H1 (cell line): ENCODE results near the gene TOR1A. TPM values are rescaled to one million over a fixed set of nuclear protein-coding genes. Genes with fewer than 3 reads are reported as not detected.
A peak's percentile ranks its signal among the peaks of the same experiment; 100 is the strongest.

Source experiments
- CTCF ChIA-PET: fragments of 300-600 bp; sonication (Branson Sonifier 250); formaldehyde crosslinking; loops from one replicate; lab custom pipeline; 2021; ENCODE audit not compliant: partially characterized antibody; lab: Charles Lee
- POLR2A ChIA-PET: fragments of 300-600 bp; sonication (Branson Sonifier 250); formaldehyde crosslinking; loops from one replicate; lab custom pipeline; 2021; ENCODE audit warnings: inconsistent platforms; ENCODE audit not compliant: partially characterized antibody; lab: Charles Lee
- DNase-seq, 2 experiments: peaks; one replicate each; pipeline versions ENCODE4 v3.0.0 to v3.0.0-alpha.2; 2010 to 2022; ENCODE audit warnings: low spot score in 2 of 2, low read depth in 1 of 2, mixed read lengths in 1 of 2
- FAIRE-seq: peaks from 2 replicates; lab custom pipeline; 2011; peaks lifted over from hg19 to GRCh38; lab: Jason Lieb, UNC
- H2AFZ ChIP-seq: 2 replicates; pipeline ENCODE4 v1.8.1; 2012; ENCODE audit warnings: low read length, inconsistent platforms
- H2AK5ac ChIP-seq: 2 replicates; pipeline ENCODE4 v1.6.1; 2013; ENCODE audit warnings: low read depth, low read length
- H2BK120ac ChIP-seq: replicated peaks from 2 replicates; pipeline ENCODE3; 2013; ENCODE audit warnings: low read depth, low read length, inconsistent platforms
- H2BK12ac ChIP-seq: 2 replicates; pipeline ENCODE4 v1.6.1; 2013; ENCODE audit warnings: low read depth, low read length
- H2BK15ac ChIP-seq: 2 replicates; pipeline ENCODE4 v1.6.1; 2013; ENCODE audit warnings: low read length
- H2BK20ac ChIP-seq: 2 replicates; pipeline ENCODE4 v1.6.1; 2013; ENCODE audit warnings: low read length
- H2BK5ac ChIP-seq: 2 replicates; pipeline ENCODE4 v1.6.1; 2013; ENCODE audit warnings: low read depth, low read length
- H3K14ac ChIP-seq: 2 replicates; pipeline ENCODE4 v1.6.1; 2013; ENCODE audit warnings: inconsistent platforms; ENCODE audit not compliant: insufficient read length
- H3K18ac ChIP-seq: 2 replicates; pipeline ENCODE4 v1.6.1; 2013; ENCODE audit warnings: low read length; ENCODE audit errors: extremely low read depth
- H3K23ac ChIP-seq: 2 replicates; pipeline ENCODE4 v1.6.1; 2013; ENCODE audit warnings: inconsistent platforms; ENCODE audit not compliant: insufficient read length
- H3K23me2 ChIP-seq: 2 replicates; pipeline ENCODE4 v1.6.1; 2013; ENCODE audit warnings: low read depth, low read length
- H3K27ac ChIP-seq: 2 replicates; pipeline ENCODE4 v1.6.1; 2011; ENCODE audit warnings: low read depth, low read length, inconsistent platforms
- H3K27me3 ChIP-seq, 4 experiments: replicated peaks in 1 of 4; 1 replicate in 1 of 4; 2 replicates in 3 of 4; pipeline versions ENCODE4 v1.6.1 to v1.8.1; 2011 to 2013; ENCODE audit warnings: low read length in 3 of 4, mild to moderate bottlenecking in 3 of 4, inconsistent platforms in 2 of 4, mixed read lengths in 2 of 4, moderate library complexity in 1 of 4; ENCODE audit not compliant: control insufficient read depth in 3 of 4, insufficient read depth in 3 of 4; ENCODE audit errors: extremely low read depth in 1 of 4
- H3K36me3 ChIP-seq, 4 experiments: 2 replicates each; pipeline versions ENCODE4 v1.6.1 to v1.8.1; 2011 to 2013; ENCODE audit warnings: mild to moderate bottlenecking in 4 of 4, low read length in 3 of 4, moderate library complexity in 2 of 4, control low read depth in 1 of 4, inconsistent platforms in 1 of 4; ENCODE audit not compliant: insufficient read depth in 4 of 4, control insufficient read depth in 2 of 4
- H3K4ac ChIP-seq: replicated peaks from 2 replicates; pipeline ENCODE3; 2013; ENCODE audit warnings: low read length, low read depth, mixed read lengths, inconsistent platforms; ENCODE audit not compliant: insufficient read length
- H3K4me1 ChIP-seq, 4 experiments: replicated peaks in 1 of 4; 1 replicate in 1 of 4; 2 replicates in 3 of 4; pipeline versions ENCODE4 v1.6.1 to v1.8.1; 2011 to 2013; ENCODE audit warnings: low read length in 3 of 4, inconsistent platforms in 2 of 4, mixed read lengths in 1 of 4; ENCODE audit not compliant: insufficient read depth in 4 of 4, control insufficient read depth in 3 of 4
- H3K4me2 ChIP-seq, 2 experiments: 2 replicates each; pipeline versions ENCODE4 v1.6.1 to v1.8.1; 2011 to 2013; ENCODE audit warnings: low read depth in 2 of 2, low read length in 2 of 2, control low read depth in 1 of 2, inconsistent platforms in 1 of 2, mild to moderate bottlenecking in 1 of 2; ENCODE audit not compliant: insufficient read depth in 1 of 2
- H3K4me3 ChIP-seq, 4 experiments: fragments of 200-600, 300-600 bp in 1 of 4; sonication (generic), shearing (Covaris generic), sonication (Bioruptor Twin) in 1 of 4; 2 replicates each; pipeline versions ENCODE4 v1.5.1 to v1.8.1; 2011 to 2016; ENCODE audit warnings: low read length in 4 of 4, low read depth in 3 of 4, control low read depth in 2 of 4, inconsistent platforms in 2 of 4, mild to moderate bottlenecking in 2 of 4, mixed read lengths in 1 of 4, moderate library complexity in 1 of 4; ENCODE audit not compliant: insufficient read depth in 2 of 4; ENCODE audit errors: extremely low read depth in 1 of 4
- H3K56ac ChIP-seq: replicated peaks from 2 replicates; pipeline ENCODE3; 2013; ENCODE audit warnings: low read depth, mild to moderate bottlenecking, mixed read lengths, low read length, inconsistent platforms; ENCODE audit not compliant: insufficient read length
- H3K79me1 ChIP-seq: 2 replicates; pipeline ENCODE4 v1.6.1; 2013; ENCODE audit warnings: low read depth, low read length, control low read depth
- H3K79me2 ChIP-seq, 2 experiments: 2 replicates each; pipeline versions ENCODE4 v1.6.1 to v1.8.1; 2012 to 2013; ENCODE audit warnings: low read length in 2 of 2, mild to moderate bottlenecking in 2 of 2, inconsistent platforms in 1 of 2; ENCODE audit not compliant: insufficient read depth in 2 of 2, control insufficient read depth in 1 of 2
- H3K9ac ChIP-seq, 4 experiments: replicated peaks in 1 of 4; 1 replicate in 1 of 4; 2 replicates in 3 of 4; pipeline versions ENCODE4 v1.6.1 to v1.8.1; 2011 to 2013; ENCODE audit warnings: low read depth in 3 of 4, low read length in 3 of 4, control low read depth in 2 of 4, mild to moderate bottlenecking in 2 of 4, moderate library complexity in 2 of 4, inconsistent platforms in 1 of 4; ENCODE audit errors: extremely low read depth in 1 of 4
- H3K9me3 ChIP-seq, 2 experiments: 2 replicates each; pipeline versions ENCODE4 v1.6.1 to v1.8.1; 2012 to 2013; ENCODE audit warnings: mild to moderate bottlenecking in 2 of 2, moderate library complexity in 2 of 2, control low read depth in 1 of 2, inconsistent platforms in 1 of 2, low read depth in 1 of 2, low read length in 1 of 2, mixed read lengths in 1 of 2; ENCODE audit not compliant: insufficient read depth in 2 of 2
- H4K20me1 ChIP-seq, 2 experiments: replicated peaks in 1 of 2; 2 replicates each; pipeline versions ENCODE3 to v1.8.1; 2011 to 2013; ENCODE audit warnings: inconsistent platforms in 2 of 2, low read length in 2 of 2, mild to moderate bottlenecking in 1 of 2; ENCODE audit not compliant: insufficient read depth in 2 of 2, control insufficient read depth in 1 of 2
- H4K5ac ChIP-seq: 2 replicates; pipeline ENCODE4 v1.6.1; 2013; ENCODE audit warnings: low read length, low read depth, mixed read lengths, inconsistent platforms; ENCODE audit not compliant: insufficient read length
- H4K8ac ChIP-seq: 2 replicates; pipeline ENCODE4 v1.8.0; 2013; ENCODE audit warnings: mild to moderate bottlenecking, moderate library complexity, low read length, inconsistent platforms; ENCODE audit not compliant: insufficient read depth; ENCODE audit errors: extremely low read depth
- H4K91ac ChIP-seq: replicated peaks from 2 replicates; pipeline ENCODE3; 2013; ENCODE audit warnings: low read length, mixed read lengths, inconsistent platforms; ENCODE audit not compliant: insufficient read length
- WGBS, 2 experiments: shearing (Covaris generic) in 1 of 2; methylation state at CpG; one replicate each; pipeline versions ENCODE4 v1.1.6 to v1.1.7; 2013 to 2015; ENCODE audit warnings: low lambda C conversion rate in 2 of 2, mixed read lengths in 2 of 2, inconsistent platforms in 1 of 2, low coverage in 1 of 2, missing lambda C conversion rate in 1 of 2; ENCODE audit not compliant: insufficient replicate concordance in 2 of 2, insufficient coverage in 1 of 2, insufficient read length in 1 of 2; ENCODE audit errors: extremely low coverage in 1 of 2, missing lambda C conversion rate in 1 of 2; 5-methylcytosine and 5-hydroxymethylcytosine counted together
- polyA plus RNA-seq, 7 experiments: library from polyadenylated mRNA; depleted of rRNA in 3 of 7; stranded (reverse) in 5 of 7; unstranded in 2 of 7; fragments of >200 nt in 5 of 7; fragments of 200-250 nt in 2 of 7; gene quantifications; 1 replicate in 5 of 7; 2 replicates in 1 of 7; 4 replicates in 1 of 7; pipeline versions ENCODE4 v1.2.1 to v1.2.3, GENCODE V29; 2011 to 2013; ENCODE audit warnings: missing spikeins in 2 of 7, mixed read lengths in 2 of 7
- total RNA-seq: library from RNA; stranded (reverse); fragmentation: NEBNext Ultra II Directional; extraction: Animal tissue kit (Norgen Biotek cat#: 25700); gene quantifications from 2 replicates; pipeline ENCODE4 v1.2.1, GENCODE V29; 2021

The TOR1A gene
- total and polyA plus RNA-seq, 2 of the 8 experiments (the other 6 are each of a cell fraction or from before 2014, with no cell fraction given), result 37.6 to 46.7 TPM

- no peak overlapping the region for H3K23ac ChIP-seq
- H3K9ac ChIP-seq, result no peak overlapping the region
- H2AK5ac ChIP-seq, result no peak overlapping the region; the same call in 1 of the 2 replicates
- H3K4me3 ChIP-seq, result no peak overlapping the region
- H4K91ac ChIP-seq, result no peak overlapping the region
- no peak overlapping the region for H2BK120ac ChIP-seq
- ChIA-PET CTCF (interaction anchor here (0.6 to 1.5 kb wide), 2 partner anchors 9 to 273 kb away, joined by 3 read pairs; no protein-coding TSS in a partner anchor), POLR2A (no interaction called here)
- peaks cover 5 to 18% (median 10%) of the 10 kb centered on the region in 4 experiments; a peak in 6 of 7 replicates for H3K4me1 ChIP-seq
- H2BK12ac ChIP-seq, result no peak overlapping the region
- H3K4me2 ChIP-seq, result no peak overlapping the region
- H3K79me1 ChIP-seq, result peaks cover 4% of the 10 kb centered on the region; the same call in 1 of the 2 replicates
- no peak overlapping the region for H3K18ac ChIP-seq
- H3K27ac ChIP-seq, result no peak overlapping the region
- H2BK20ac ChIP-seq, result no peak overlapping the region
- H3K27me3 ChIP-seq, result no peaks in the 10 kb centered on the region
- H3K36me3 ChIP-seq, result no peaks in the 10 kb centered on the region
- H3K9me3 ChIP-seq, result no peaks in the 10 kb centered on the region
- DNase-seq, result no peak
- H3K23me2 ChIP-seq, result no peaks in the 10 kb centered on the region; the same call in 1 of the 2 replicates
- no peak overlapping the region for H2AFZ ChIP-seq
- H3K79me2 ChIP-seq, result peaks cover 0 to 3% of the 10 kb centered on the region in 2 experiments; a peak in 1 of 4 replicates
- no peak overlapping the region for H2BK5ac ChIP-seq
- peak overlapping the region; percentile 1; the same call in 1 of the 2 replicates for H4K8ac ChIP-seq
- H3K4ac ChIP-seq, result no peak overlapping the region
- H4K5ac ChIP-seq, result no peak overlapping the region
- peaks cover 0 to 3% of the 10 kb centered on the region in 2 experiments for H4K20me1 ChIP-seq
- FAIRE-seq, result no peak
- 83% methylated on average over 8 of the region's 8 CpGs; no CpG with 5 or more reads in 1 of the 2 experiments for WGBS, 2 experiments
- no peak overlapping the region for H2BK15ac ChIP-seq
- H3K56ac ChIP-seq, result no peak overlapping the region
- no peak overlapping the region for H3K14ac ChIP-seq
Measured at GRCh38 chr9:129840034-129840433, 16.1 kb upstream of the TOR1A start.
